B cell (primary cell): Measurements from ENCODE around the gene RACK1. TPM values are rescaled to one million over a fixed set of nuclear protein-coding genes. Genes with fewer than 3 reads are reported as not detected.

Experiments used
- ATAC-seq: fragments of 200-7000 bp; cut with Tn5 transposase; one replicate; pipeline ENCODE4 v1.10.0; 2021; ENCODE audit warnings: low read depth, mild to moderate bottlenecking, moderate number of reproducible peaks, moderate library complexity
- CTCF ChIA-PET: fragments of 350-600 bp; sonication (Branson Sonifier 250); formaldehyde crosslinking; loops from one replicate; lab custom pipeline; 2021; ENCODE audit warnings: antibody characterized with exemption, inconsistent platforms; lab: Charles Lee
- POLR2A ChIA-PET: fragments of 350-600 bp; sonication (Branson Sonifier 250); formaldehyde crosslinking; loops from one replicate; lab custom pipeline; 2021; ENCODE audit warnings: antibody characterized with exemption; lab: Charles Lee
- DNase-seq: peaks from one replicate; pipeline ENCODE4 v3.0.0; 2013
- H2AFZ ChIP-seq: 2 replicates; pipeline ENCODE4 v1.6.1; 2012; ENCODE audit warnings: mild to moderate bottlenecking, low read depth, low read length; ENCODE audit not compliant: insufficient read depth, poor library complexity, severe bottlenecking
- H3K27ac ChIP-seq, 2 donors: 1 replicate in 1 of 2; 2 replicates in 1 of 2; pipeline ENCODE4 v1.5.1; 2012 to 2013; ENCODE audit warnings: low read length in 2 of 2, mild to moderate bottlenecking in 2 of 2, moderate library complexity in 1 of 2
- H3K27me3 ChIP-seq, 4 experiments: fragments of 200-600 bp in 1 of 4; sonication (generic) in 1 of 4; replicated peaks in 1 of 4; 1 replicate in 2 of 4; 2 replicates in 2 of 4; pipeline versions ENCODE4 v1.6.1 to v1.7.0; 2013 to 2016; ENCODE audit warnings: low read length in 3 of 4, mild to moderate bottlenecking in 2 of 4, mixed read lengths in 1 of 4, moderate library complexity in 1 of 4; ENCODE audit not compliant: insufficient read depth in 4 of 4, control insufficient read depth in 3 of 4; ENCODE audit errors: control extremely low read depth in 1 of 4
- H3K36me3 ChIP-seq, 2 experiments: replicated peaks in 1 of 2; 1 replicate in 1 of 2; 2 replicates in 1 of 2; pipeline versions ENCODE4 v1.6.1 to v1.7.1; 2013; ENCODE audit warnings: low read length in 1 of 2; ENCODE audit not compliant: insufficient read depth in 2 of 2, control insufficient read depth in 1 of 2; ENCODE audit errors: control extremely low read depth in 1 of 2, extremely low read depth in 1 of 2
- H3K4me1 ChIP-seq, 2 donors: fragments of 200-600 bp in 1 of 2; sonication (generic) in 1 of 2; 1 replicate in 1 of 2; 2 replicates in 1 of 2; pipeline versions ENCODE4 v1.5.1 to v1.6.1; 2013 to 2017; ENCODE audit warnings: low read length in 2 of 2; ENCODE audit not compliant: control insufficient read depth in 2 of 2, insufficient read depth in 2 of 2
- H3K4me2 ChIP-seq: replicated peaks from 2 replicates; pipeline ENCODE3; 2012; ENCODE audit warnings: mild to moderate bottlenecking, low read depth, low read length; ENCODE audit not compliant: poor library complexity, severe bottlenecking
- H3K4me3 ChIP-seq, 5 experiments: fragments of 200-600 bp in 1 of 5; sonication (generic) in 1 of 5; 1 replicate in 3 of 5; 2 replicates in 2 of 5; pipeline versions ENCODE4 v1.5.1 to v1.7.0; 2011 to 2016; ENCODE audit warnings: low read length in 4 of 5, mild to moderate bottlenecking in 4 of 5, low read depth in 2 of 5, control low read depth in 1 of 5, moderate library complexity in 1 of 5; ENCODE audit not compliant: insufficient read depth in 1 of 5; ENCODE audit errors: control extremely low read depth in 1 of 5, extremely low read depth in 1 of 5
- H3K79me2 ChIP-seq: fragments of 200-600 bp; sonication (generic); one replicate; pipeline ENCODE4 v1.6.0; 2016; ENCODE audit warnings: low read length; ENCODE audit not compliant: control insufficient read depth, insufficient read depth
- H3K9ac ChIP-seq: fragments of 200-600 bp; sonication (generic); 2 replicates; pipeline ENCODE4 v1.6.1; 2017; ENCODE audit warnings: mild to moderate bottlenecking, low read length, moderate library complexity
- H3K9me3 ChIP-seq, 3 donors: one replicate each; pipeline versions ENCODE4 v1.6.1 to v1.7.1; 2013; ENCODE audit warnings: low read length in 2 of 3; ENCODE audit not compliant: control insufficient read depth in 2 of 3, insufficient read depth in 1 of 3; ENCODE audit errors: control extremely low read depth in 1 of 3
- H4K20me1 ChIP-seq: 2 replicates; pipeline ENCODE4 v1.6.0; 2012; ENCODE audit warnings: mild to moderate bottlenecking, low read length; ENCODE audit not compliant: insufficient read depth, control insufficient read depth, poor library complexity, severe bottlenecking
- H3K27ac Mint-ChIP-seq: one replicate; pipeline ENCODE4 v1.8.0; 2021; ENCODE audit warnings: mixed read lengths
- H3K27me3 Mint-ChIP-seq: one replicate; pipeline ENCODE4 v1.8.0; 2021; ENCODE audit warnings: mixed read lengths
- H3K4me1 Mint-ChIP-seq: one replicate; pipeline ENCODE4 v1.8.0; 2021; ENCODE audit warnings: mixed read lengths
- H3K4me3 Mint-ChIP-seq: one replicate; pipeline ENCODE4 v1.8.0; 2021; ENCODE audit warnings: mixed read lengths
- H3K9me3 Mint-ChIP-seq: one replicate; pipeline ENCODE4 v1.8.0; 2022; ENCODE audit warnings: mixed read lengths; ENCODE audit not compliant: insufficient read depth
- EZH2 ChIP-seq: IDR thresholded peaks from 2 replicates; pipeline ENCODE4 v1.6.1; 2012; ENCODE audit warnings: borderline replicate concordance, low read depth, mild to moderate bottlenecking, moderate library complexity, low read length; ENCODE audit not compliant: insufficient read depth, poor library complexity, severe bottlenecking
- WGBS: methylation state at CpG from one replicate; pipeline ENCODE4 v1.1.5; 2013; ENCODE audit warnings: missing lambda C conversion rate; ENCODE audit not compliant: insufficient coverage; 5-methylcytosine and 5-hydroxymethylcytosine counted together
- intact Hi-C: fragments of 100-400 bp; cut with micrococcal nuclease; formaldehyde crosslinking; loops from one replicate; pipeline ENCODE4 v1.10.0; 2022
- polyA plus RNA-seq: library from polyadenylated mRNA; depleted of rRNA; stranded (reverse); fragments of >200 nt; gene quantifications from 2 replicates; pipeline ENCODE4 v1.2.3, GENCODE V29; 2012
- total RNA-seq, 2 donors: library from RNA; stranded (reverse); fragments of 120-200 nt in 1 of 2; gene quantifications; 1 replicate in 1 of 2; 2 replicates in 1 of 2; pipeline versions ENCODE4 v1.2.3 to v1.2.4, GENCODE V29; 2013 to 2022
- TF ChIP-seq, protein P1 (sequence below): fragments of 200-600 bp; IDR thresholded peaks from one replicate; pipeline ENCODE4 v1.8.0; 2022; ENCODE audit warnings: antibody characterized with exemption, mild to moderate bottlenecking

Gene RACK1
- total and polyA plus RNA-seq, 2 donors (not counting 1 experiment from before 2014, with no cell fraction given): 2,047 to 4,130 TPM

DNA sequence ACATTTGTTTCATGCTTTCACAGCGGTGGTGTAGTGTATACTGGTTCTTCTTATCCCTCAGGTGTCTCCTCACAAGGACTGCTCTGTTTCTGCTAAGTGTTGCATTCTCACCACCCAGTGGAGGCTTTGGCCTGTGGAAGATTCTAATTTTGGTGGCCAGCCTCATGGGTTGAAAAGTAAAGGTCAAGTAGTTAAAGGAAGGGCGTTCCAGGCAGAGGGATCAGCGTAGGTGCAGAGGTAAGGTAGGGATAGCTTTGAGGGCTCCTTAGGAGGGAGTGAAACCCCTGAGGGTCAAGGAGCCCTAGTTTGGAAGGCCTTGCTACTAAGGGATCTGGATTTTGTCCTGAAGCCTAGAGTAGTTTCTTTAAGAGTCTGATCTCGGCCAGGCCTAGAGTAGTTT is 4.6 kb upstream of the RACK1 start:
- Histone ChIP-seq H3K9me3 (no peaks in the 10 kb centered on the region), H3K4me3 (no peak overlapping the region), H3K27me3 (no peaks in the 10 kb centered on the region), H3K4me1 (peaks cover 29 to 47% of the 10 kb centered on the region in 2 donors), H4K20me1 (peaks cover 4% of the 10 kb centered on the region), H3K4me2 (peak overlapping the region; percentile 83), H3K9ac (peak overlapping the region; percentile 29), H3K79me2 (peaks cover 62% of the 10 kb centered on the region), H3K36me3 (peaks cover under 1 to 16% of the 10 kb centered on the region in 2 experiments), H3K27ac (peak overlapping the region in 1 of 2 donors; percentile 91), H2AFZ (no peak overlapping the region)
- 84% methylated on average over 3 of the region's 4 CpGs for WGBS
- TF ChIP-seq, protein P1, sequence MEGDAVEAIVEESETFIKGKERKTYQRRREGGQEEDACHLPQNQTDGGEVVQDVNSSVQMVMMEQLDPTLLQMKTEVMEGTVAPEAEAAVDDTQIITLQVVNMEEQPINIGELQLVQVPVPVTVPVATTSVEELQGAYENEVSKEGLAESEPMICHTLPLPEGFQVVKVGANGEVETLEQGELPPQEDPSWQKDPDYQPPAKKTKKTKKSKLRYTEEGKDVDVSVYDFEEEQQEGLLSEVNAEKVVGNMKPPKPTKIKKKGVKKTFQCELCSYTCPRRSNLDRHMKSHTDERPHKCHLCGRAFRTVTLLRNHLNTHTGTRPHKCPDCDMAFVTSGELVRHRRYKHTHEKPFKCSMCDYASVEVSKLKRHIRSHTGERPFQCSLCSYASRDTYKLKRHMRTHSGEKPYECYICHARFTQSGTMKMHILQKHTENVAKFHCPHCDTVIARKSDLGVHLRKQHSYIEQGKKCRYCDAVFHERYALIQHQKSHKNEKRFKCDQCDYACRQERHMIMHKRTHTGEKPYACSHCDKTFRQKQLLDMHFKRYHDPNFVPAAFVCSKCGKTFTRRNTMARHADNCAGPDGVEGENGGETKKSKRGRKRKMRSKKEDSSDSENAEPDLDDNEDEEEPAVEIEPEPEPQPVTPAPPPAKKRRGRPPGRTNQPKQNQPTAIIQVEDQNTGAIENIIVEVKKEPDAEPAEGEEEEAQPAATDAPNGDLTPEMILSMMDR: no peak
- no peak for TF ChIP-seq EZH2
- DNase-seq (peak; percentile 28), ATAC-seq (no peak)
- Mint-ChIP-seq H3K27ac (peak overlapping the region; percentile 76), H3K9me3 (no peaks in the 10 kb centered on the region), H3K4me3 (peak overlapping the region; percentile 90), H3K27me3 (no peaks in the 10 kb centered on the region), H3K4me1 (peaks cover 60% of the 10 kb centered on the region)
- intact Hi-C loops: no loop called here
- CTCF ChIA-PET: interaction anchor here (1.2 to 1.6 kb wide), 2 partner anchors 8 to 56 kb away, joined by 4 to 6 read pairs; no protein-coding TSS in a partner anchor
- POLR2A ChIA-PET: interaction anchor here (0.8 to 7.8 kb wide), 2 partner anchors 13 to 427 kb away, joined by 5 to 63 read pairs; partner anchors contain the start of gene TRIM52
